GM12892 (cell line): ENCODE results near the gene SHC3.

Experiments
- DNase-seq: peaks from one replicate; pipeline ENCODE4 v3.0.0; 2011; ENCODE audit not compliant: insufficient read length
- FAIRE-seq: peaks from 2 replicates; lab custom pipeline; 2011; peaks lifted over from hg19 to GRCh38; lab: Jason Lieb, UNC
- POLR2A ChIP-seq: IDR thresholded peaks from 2 replicates; pipeline ENCODE4 v1.6.1; 2011; ENCODE audit warnings: low read depth, low read length, control low read depth
- POLR2AphosphoS5 ChIP-seq: IDR thresholded peaks from 2 replicates; pipeline ENCODE4 v1.6.1; 2011; ENCODE audit warnings: low read depth, low read length, control low read depth
- TAF1 ChIP-seq: IDR thresholded peaks from 2 replicates; pipeline ENCODE4 v1.6.1; 2011; ENCODE audit warnings: low read depth, mild to moderate bottlenecking, control low read depth, low read length, borderline replicate concordance

The SHC3 gene

GRCh38 chr9:89149726-89150125 lies 28.9 kb downstream of the SHC3 start:
- TF ChIP-seq POLR2A (no peak), TAF1 (no peak), POLR2AphosphoS5 (no peak)
- DNase-seq = no peak
- no peak for FAIRE-seq

DNA sequence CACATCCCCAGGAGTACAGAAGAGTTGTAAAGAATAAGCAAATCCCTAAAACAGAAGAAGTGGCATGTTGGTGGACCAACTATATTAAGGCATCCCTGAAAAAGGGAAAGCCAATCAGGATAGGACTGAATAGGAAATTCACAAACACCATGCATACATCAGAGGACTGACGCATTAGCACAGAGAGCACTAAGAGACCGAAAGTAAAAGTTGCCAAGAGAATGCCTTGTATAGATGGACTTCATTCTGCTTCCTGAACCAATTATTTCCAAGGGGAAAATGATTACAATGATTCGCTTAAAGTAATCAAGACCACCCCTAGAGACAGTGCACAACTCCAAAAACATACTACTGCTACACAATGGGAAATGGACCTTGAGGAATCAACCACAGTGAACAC lies 33.5 kb downstream of the SHC3 start:
- DNase-seq (no peak), FAIRE-seq (no peak)
- TF ChIP-seq TAF1 = no peak
- TF ChIP-seq POLR2AphosphoS5 = no peak
- no peak for TF ChIP-seq POLR2A

GRCh38 chr9:89144238-89144637 lies 34.4 kb downstream of the SHC3 start:
- TF ChIP-seq POLR2AphosphoS5 = no peak
- TF ChIP-seq TAF1 = no peak
- no peak for TF ChIP-seq POLR2A
- no peak for DNase-seq
- FAIRE-seq = no peak

GRCh38 chr9:89143266-89143665 lies 35.4 kb downstream of the SHC3 start:
- FAIRE-seq (no peak), DNase-seq (no peak)

DNA sequence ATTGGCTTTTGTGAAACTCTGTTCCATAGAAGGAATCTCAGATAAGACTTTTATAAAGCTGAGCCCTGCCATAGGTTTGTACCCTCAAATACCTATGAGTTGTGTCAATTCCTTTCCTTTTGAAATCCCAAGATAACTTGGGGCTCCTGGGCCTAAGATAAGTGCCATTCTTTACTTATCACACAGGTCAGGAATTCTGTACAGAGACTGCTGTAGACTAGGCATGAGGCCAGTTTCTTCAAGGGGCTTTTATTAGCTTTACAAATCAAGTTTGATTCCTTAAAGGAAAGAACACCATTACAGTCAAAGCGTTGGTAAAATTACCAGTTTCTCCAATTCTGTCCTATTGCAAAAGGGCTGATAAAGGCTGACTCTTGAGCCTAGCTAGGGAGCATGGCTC lies 39.2 kb downstream of the SHC3 start:
- DNase-seq = no peak
- no peak for FAIRE-seq
- no peak for TF ChIP-seq POLR2A
- no peak for TF ChIP-seq TAF1
- no peak for TF ChIP-seq POLR2AphosphoS5

More at GRCh38 chr9:89143266-89143665, 35.4 kb downstream of the SHC3 start:
- TF ChIP-seq POLR2A = no peak
- TF ChIP-seq POLR2AphosphoS5 = no peak
- TF ChIP-seq TAF1 = no peak

- FAIRE-seq (no peak), DNase-seq (no peak)
- TF ChIP-seq POLR2A (no peak), TAF1 (no peak), POLR2AphosphoS5 (no peak)
Observed at GRCh38 chr9:89138463-89139390, 39.9 kb downstream of the SHC3 start.

DNA sequence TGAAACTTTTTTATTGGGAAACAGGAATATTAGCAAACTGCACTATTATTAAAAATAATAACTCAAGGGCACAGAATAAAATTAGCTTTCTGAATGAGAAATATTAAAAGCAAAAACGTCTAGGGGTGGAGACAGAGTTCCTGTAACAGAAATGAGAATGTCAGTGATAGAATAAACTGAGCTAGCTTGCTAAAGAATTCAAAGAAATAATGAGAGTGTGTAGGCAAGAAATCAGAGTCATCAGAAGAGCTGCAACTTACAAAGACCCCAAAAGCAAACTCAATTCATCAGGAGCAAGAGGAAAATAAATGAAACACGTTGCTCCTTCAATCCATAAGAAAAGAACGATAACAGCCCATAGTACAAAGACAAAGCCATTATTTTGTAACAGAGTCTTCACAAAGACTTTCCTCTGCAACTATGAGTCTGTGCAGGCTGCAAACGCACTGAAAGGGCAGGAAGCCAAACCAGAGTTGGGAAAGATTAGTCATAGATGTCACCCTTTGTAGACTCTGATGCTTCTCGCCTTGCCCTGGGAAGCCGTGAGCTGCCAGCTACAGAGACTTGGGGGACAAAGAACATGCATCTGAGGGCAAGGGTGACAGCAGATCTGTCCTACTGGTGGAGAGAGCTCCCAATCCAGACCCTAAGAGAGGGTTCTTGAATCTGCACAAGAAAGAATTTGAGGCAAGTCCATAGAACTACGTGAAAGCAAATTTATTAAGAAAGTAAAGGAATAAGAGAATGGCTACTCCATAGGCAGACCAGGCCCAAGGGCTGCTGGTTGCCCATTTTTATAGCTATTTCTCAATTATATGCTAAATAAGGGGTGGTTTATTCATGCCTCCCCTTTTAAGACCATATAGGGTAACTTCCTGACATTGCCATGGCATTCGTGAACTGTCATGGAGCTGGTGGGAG lies 40.8 kb downstream of the SHC3 start:
- no peak for FAIRE-seq
- TF ChIP-seq POLR2AphosphoS5 = no peak
- TF ChIP-seq TAF1 = no peak
- TF ChIP-seq POLR2A = no peak
- DNase-seq = no peak

- no peak for TF ChIP-seq TAF1
- no peak for TF ChIP-seq POLR2A
- no peak for TF ChIP-seq POLR2AphosphoS5
Observed at GRCh38 chr9:89135591-89136166, 42.9 kb downstream of the SHC3 start.

GRCh38 chr9:89134709-89135108 lies 43.9 kb downstream of the SHC3 start:
- TF ChIP-seq POLR2AphosphoS5 (no peak), TAF1 (no peak), POLR2A (no peak)
- FAIRE-seq (no peak), DNase-seq (no peak)

More at GRCh38 chr9:89135591-89136166, 42.9 kb downstream of the SHC3 start:
- FAIRE-seq (no peak), DNase-seq (no peak)

GRCh38 chr9:89122949-89123348 lies 55.7 kb downstream of the SHC3 start:
- no peak for TF ChIP-seq POLR2A
- TF ChIP-seq TAF1 = no peak
- no peak for TF ChIP-seq POLR2AphosphoS5
- no peak for DNase-seq
- no peak for FAIRE-seq

GRCh38 chr9:89120704-89121103 lies 57.9 kb downstream of the SHC3 start:
- FAIRE-seq (no peak), DNase-seq (no peak)
- TF ChIP-seq POLR2A (no peak), POLR2AphosphoS5 (no peak), TAF1 (no peak)
